Upper lobe of right lung (tissue), 1 donor: ENCODE results near the gene LRRC3. TPM values are rescaled to one million over a fixed set of nuclear protein-coding genes. Genes with fewer than 3 reads are reported as not detected.
A peak's percentile ranks its signal among the peaks of the same experiment; 100 is the strongest.

Source experiments
- ATAC-seq: fragments of 200-7000 bp; cut with Tn5 transposase; one replicate; pipeline ENCODE4 v1.9.1; 2020; ENCODE audit warnings: mild to moderate bottlenecking, moderate library complexity
- DNase-seq: peaks from one replicate; pipeline ENCODE4 v3.0.0-alpha.2; 2020
- H3K27ac ChIP-seq: fragments of 200-600 bp; one replicate; pipeline ENCODE4 v1.8.0; 2022
- H3K27me3 ChIP-seq: fragments of 200-600 bp; one replicate; pipeline ENCODE4 v1.8.0; 2022; ENCODE audit warnings: mild to moderate bottlenecking
- H3K36me3 ChIP-seq: fragments of 200-600 bp; one replicate; pipeline ENCODE4 v1.8.0; 2022
- H3K4me1 ChIP-seq: fragments of 200-600 bp; one replicate; pipeline ENCODE4 v1.8.0; 2022
- H3K4me3 ChIP-seq: fragments of 200-600 bp; one replicate; pipeline ENCODE4 v1.8.0; 2022; ENCODE audit warnings: mild to moderate bottlenecking
- H3K9me3 ChIP-seq: fragments of 200-600 bp; one replicate; pipeline ENCODE4 v1.8.0; 2022
- CTCF ChIP-seq: fragments of 200-600 bp; IDR thresholded peaks from one replicate; pipeline ENCODE4 v1.8.0; 2022; ENCODE audit warnings: antibody characterized with exemption
- intact Hi-C: fragments of 100-400 bp; cut with DNase I; formaldehyde crosslinking; loops from one replicate; pipeline ENCODE4 v1.11.0; 2022
- total RNA-seq: library from RNA; stranded (reverse); fragmentation: NEBNext Ultra II Directional; extraction: Animal tissue kit (Norgen Biotek cat#: 25700); gene quantifications from one replicate; pipeline ENCODE4 v1.2.1, GENCODE V29; 2021
- donor health status: DM: no; HTN: yes; CAD: no; lungs with severe emphysema.

The LRRC3 gene
- total RNA-seq, 1 donor from 2014 or later = 3.6 TPM

- no peak for DNase-seq
- Histone ChIP-seq H3K4me1 (no peaks in the 10 kb centered on the region), H3K4me3 (no peak overlapping the region), H3K36me3 (no peaks in the 10 kb centered on the region), H3K27ac (no peak overlapping the region), H3K27me3 (peaks cover 17% of the 10 kb centered on the region), H3K9me3 (no peaks in the 10 kb centered on the region)
- intact Hi-C loops = no loop called here
- no peak for ATAC-seq
- no peak for TF ChIP-seq CTCF
Observed at GRCh38 chr21:44450402-44450801, 4.9 kb upstream of the LRRC3 start.

- Histone ChIP-seq H3K4me1 (peaks cover 2% of the 10 kb centered on the region), H3K27ac (no peak overlapping the region), H3K4me3 (no peak overlapping the region), H3K36me3 (no peaks in the 10 kb centered on the region), H3K27me3 (peaks cover 17% of the 10 kb centered on the region), H3K9me3 (no peaks in the 10 kb centered on the region)
- ATAC-seq (no peak), DNase-seq (no peak)
- TF ChIP-seq CTCF = no peak
- intact Hi-C loops = no loop called here
Observed at GRCh38 chr21:44450999-44451398, 4.3 kb upstream of the LRRC3 start.

GRCh38 chr21:44453120-44453519 lies 2.2 kb upstream of the LRRC3 start:
- no peak for TF ChIP-seq CTCF

GRCh38 chr21:44454058-44454457 lies 1.3 kb upstream of the LRRC3 start:
- intact Hi-C loops = no loop called here

More at GRCh38 chr21:44453120-44453519, 2.2 kb upstream of the LRRC3 start:
- no peak for ATAC-seq
- no peak for DNase-seq
- H3K4me1 ChIP-seq = peaks cover 6% of the 10 kb centered on the region
- no peak overlapping the region for H3K4me3 ChIP-seq
- H3K27ac ChIP-seq = no peak overlapping the region
- intact Hi-C loops = no loop called here
- no peaks in the 10 kb centered on the region for H3K36me3 ChIP-seq
- H3K9me3 ChIP-seq = no peaks in the 10 kb centered on the region
- H3K27me3 ChIP-seq = peaks cover 14% of the 10 kb centered on the region

GRCh38 chr21:44455524-44456213 lies 359 bp downstream of the LRRC3 start:
- Histone ChIP-seq H3K4me3 (peak overlapping the region; percentile 65), H3K27me3 (no peaks in the 10 kb centered on the region), H3K4me1 (peaks cover 6% of the 10 kb centered on the region), H3K9me3 (no peaks in the 10 kb centered on the region), H3K27ac (no peak overlapping the region), H3K36me3 (no peaks in the 10 kb centered on the region)
- intact Hi-C loops = no loop called here
- TF ChIP-seq CTCF = peak; percentile 23
- DNase-seq = peak; percentile 85
- peak; percentile 64 for ATAC-seq

More at GRCh38 chr21:44454058-44454457, 1.3 kb upstream of the LRRC3 start:
- no peak overlapping the region for H3K27ac ChIP-seq
- DNase-seq = no peak
- no peaks in the 10 kb centered on the region for H3K9me3 ChIP-seq
- H3K4me1 ChIP-seq = peaks cover 6% of the 10 kb centered on the region
- no peak overlapping the region for H3K4me3 ChIP-seq
- no peaks in the 10 kb centered on the region for H3K36me3 ChIP-seq
- no peak for TF ChIP-seq CTCF
- no peak for ATAC-seq
- peaks cover 7% of the 10 kb centered on the region for H3K27me3 ChIP-seq
